ENCODE data around the gene EDAR. TPM values are rescaled to one million over a fixed set of nuclear protein-coding genes. Genes with fewer than 3 reads are reported as not detected.

The EDAR gene
- polyA plus RNA-seq (2012; ENCODE audit: insufficient read length, low read depth), result not detected

DNA sequence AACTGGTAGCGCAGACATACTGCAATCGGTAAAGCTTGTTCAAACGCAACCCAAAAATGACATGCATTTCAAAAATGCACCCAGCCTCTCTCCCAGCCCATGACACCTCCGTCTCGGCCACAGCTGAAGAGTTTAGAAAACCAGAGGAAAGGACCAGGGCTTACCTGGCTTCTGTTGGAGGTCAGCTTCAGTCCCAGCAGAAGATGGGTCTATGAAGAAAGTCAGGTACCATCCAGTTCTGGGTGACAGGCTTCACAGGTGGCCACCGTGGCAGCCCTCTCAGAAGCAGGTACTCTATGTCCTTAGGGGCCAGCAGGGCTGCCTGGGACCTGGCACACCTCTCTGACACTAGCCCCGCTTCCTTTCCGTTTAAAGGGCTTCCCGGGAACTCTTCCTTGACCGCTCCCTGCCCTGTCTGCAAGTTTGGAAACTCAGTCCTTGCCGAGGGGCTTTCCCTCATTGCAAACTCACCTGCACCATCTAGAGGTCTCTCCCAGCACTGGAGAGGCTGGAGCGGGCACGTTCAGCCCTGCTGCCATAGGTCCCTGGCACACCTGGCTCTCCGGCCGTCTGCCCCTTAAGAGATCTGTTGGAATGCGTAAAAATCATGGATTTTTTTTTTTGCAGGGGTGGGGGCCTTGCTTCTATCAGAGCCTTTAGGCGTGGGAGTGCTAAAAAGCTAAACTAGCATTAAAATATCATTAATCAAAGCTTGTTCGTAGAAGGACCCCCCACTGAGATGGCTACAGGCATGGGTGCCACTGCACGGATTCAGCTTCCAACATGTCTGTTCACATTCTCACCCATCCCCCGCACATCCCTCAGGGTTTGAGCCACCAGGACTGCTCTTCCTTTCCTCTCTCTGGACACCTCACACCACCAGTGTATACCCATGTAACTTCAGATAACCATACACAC, at the start of gene EDAR:
Gene EDAR (minus strand): TSS at position 425 of the 918 bp plus-strand sequence. CDS start 58,206 bp downstream, outside the sequence.
- TF ChIP-seq, protein P1, sequence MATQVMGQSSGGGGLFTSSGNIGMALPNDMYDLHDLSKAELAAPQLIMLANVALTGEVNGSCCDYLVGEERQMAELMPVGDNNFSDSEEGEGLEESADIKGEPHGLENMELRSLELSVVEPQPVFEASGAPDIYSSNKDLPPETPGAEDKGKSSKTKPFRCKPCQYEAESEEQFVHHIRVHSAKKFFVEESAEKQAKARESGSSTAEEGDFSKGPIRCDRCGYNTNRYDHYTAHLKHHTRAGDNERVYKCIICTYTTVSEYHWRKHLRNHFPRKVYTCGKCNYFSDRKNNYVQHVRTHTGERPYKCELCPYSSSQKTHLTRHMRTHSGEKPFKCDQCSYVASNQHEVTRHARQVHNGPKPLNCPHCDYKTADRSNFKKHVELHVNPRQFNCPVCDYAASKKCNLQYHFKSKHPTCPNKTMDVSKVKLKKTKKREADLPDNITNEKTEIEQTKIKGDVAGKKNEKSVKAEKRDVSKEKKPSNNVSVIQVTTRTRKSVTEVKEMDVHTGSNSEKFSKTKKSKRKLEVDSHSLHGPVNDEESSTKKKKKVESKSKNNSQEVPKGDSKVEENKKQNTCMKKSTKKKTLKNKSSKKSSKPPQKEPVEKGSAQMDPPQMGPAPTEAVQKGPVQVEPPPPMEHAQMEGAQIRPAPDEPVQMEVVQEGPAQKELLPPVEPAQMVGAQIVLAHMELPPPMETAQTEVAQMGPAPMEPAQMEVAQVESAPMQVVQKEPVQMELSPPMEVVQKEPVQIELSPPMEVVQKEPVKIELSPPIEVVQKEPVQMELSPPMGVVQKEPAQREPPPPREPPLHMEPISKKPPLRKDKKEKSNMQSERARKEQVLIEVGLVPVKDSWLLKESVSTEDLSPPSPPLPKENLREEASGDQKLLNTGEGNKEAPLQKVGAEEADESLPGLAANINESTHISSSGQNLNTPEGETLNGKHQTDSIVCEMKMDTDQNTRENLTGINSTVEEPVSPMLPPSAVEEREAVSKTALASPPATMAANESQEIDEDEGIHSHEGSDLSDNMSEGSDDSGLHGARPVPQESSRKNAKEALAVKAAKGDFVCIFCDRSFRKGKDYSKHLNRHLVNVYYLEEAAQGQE (IDR thresholded peaks at IDR 0.05; ENCODE audit: insufficient read depth in 1 of 2, low read depth in 2 of 2, low read length in 2 of 2), result no peak
- TF ChIP-seq POLR2AphosphoS5 (IDR thresholded peaks at IDR 0.05; ENCODE audit: low read depth, low read length) (no peak), TAF1 (IDR thresholded peaks at IDR 0.05; ENCODE audit: borderline replicate concordance, insufficient read depth, low read length) (no peak), SIN3A (IDR thresholded peaks at IDR 0.05; ENCODE audit: borderline replicate concordance, insufficient read depth, low read length) (no peak), FOXP2 (optimal IDR thresholded peaks at IDR 0.05; ENCODE audit: borderline replicate concordance, extremely low read depth, extremely low read length, insufficient read depth) (no peak)

DNA sequence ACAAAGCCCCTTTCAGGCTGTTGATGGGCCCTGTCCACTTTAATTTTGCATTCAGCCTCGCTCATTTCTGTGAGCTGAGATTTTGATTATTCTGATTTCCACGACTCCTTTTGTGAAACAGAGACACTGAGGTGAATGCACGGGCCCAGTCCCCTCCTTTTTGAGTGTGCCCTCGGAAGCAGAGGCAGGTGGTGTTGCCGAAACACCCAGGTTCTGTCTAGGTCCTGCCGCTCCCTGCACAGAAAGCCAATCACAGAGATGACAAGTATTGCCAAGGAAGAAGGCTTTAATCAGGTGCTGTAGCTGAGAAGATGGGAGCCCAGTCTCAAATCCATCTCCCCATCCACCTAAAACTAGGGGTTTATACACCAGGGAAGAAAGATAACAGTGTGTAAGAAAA, 44.2 kb upstream of the EDAR start:
- no peak for TF ChIP-seq SIN3A (IDR thresholded peaks at IDR 0.05; ENCODE audit: borderline replicate concordance, insufficient read depth, low read length)
- TF ChIP-seq, protein P1 (IDR thresholded peaks at IDR 0.05; ENCODE audit: insufficient read depth in 1 of 2, low read depth in 2 of 2, low read length in 2 of 2), result no peak
- no peak for TF ChIP-seq POLR2AphosphoS5 (IDR thresholded peaks at IDR 0.05; ENCODE audit: low read depth, low read length)
- TF ChIP-seq FOXP2 (optimal IDR thresholded peaks at IDR 0.05; ENCODE audit: borderline replicate concordance, extremely low read depth, extremely low read length, insufficient read depth), result no peak
- TF ChIP-seq TAF1 (IDR thresholded peaks at IDR 0.05; ENCODE audit: borderline replicate concordance, insufficient read depth, low read length), result no peak

DNA sequence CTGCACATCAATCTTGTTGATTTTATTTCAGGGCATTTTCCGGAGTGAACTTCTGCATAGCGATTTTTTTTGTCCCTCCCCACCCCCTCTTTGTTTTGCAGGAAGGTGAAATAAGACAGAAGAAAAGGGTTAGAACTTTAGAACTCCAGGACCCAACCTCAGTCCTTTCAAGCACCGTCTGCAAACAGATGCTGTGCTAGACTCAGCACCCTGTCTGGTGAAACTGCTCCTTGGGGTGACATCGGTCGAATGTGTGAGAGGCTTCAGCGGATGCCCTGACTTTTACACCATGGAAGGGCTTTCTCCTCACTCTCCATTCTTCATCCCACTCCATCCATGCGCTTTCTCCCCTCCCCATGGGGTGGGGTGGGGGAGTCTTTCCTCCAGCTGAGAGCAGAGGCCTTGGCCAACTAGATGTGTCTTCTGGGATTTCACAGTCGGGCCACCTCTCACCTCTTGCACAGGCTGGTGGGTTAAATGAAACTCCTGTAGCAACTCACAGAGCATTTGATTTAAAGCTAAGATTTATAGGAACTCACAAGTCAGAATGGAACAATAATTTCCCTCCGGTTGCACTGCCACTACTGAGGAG, 43.3 kb upstream of the EDAR start:
- TF ChIP-seq SIN3A (IDR thresholded peaks at IDR 0.05; ENCODE audit: borderline replicate concordance, insufficient read depth, low read length) (no peak), POLR2AphosphoS5 (IDR thresholded peaks at IDR 0.05; ENCODE audit: low read depth, low read length) (no peak)

DNA sequence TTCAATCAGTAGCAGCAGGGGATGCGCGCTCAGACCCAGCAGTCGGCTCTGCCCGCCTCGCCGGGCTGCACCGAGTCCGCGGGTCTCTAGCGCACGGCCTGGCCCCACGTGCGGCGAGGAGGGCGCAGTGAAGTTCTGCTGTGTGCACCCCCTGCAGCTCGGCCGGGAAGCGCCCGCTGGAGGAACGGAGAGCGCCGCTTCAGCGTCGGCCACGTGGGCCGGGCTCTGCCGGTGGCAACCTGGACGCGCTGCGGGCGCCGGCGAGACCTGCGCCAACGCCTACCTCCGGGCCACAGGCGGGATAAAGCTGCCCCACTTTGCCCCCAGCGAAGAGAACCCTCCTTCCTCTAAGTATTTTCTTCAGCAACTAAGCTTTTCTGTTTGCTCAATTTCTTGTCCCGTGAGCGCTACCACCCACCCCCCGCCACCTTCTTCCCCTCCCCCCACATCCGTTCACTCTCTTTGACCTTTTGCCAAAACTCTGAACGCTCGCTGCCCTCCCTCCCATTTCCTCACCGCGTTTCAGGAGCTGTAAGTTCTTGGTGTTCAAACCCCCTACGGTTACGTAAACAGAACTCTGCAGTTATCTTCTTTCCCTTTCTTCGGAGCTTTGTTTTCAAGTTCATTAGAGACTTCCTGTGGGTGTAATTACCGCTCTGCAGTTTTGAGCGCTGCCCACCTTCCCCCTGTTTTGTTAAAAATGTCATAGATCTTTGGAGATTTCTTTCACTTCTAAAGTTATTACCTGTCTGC, 42.6 kb upstream of the EDAR start:
- TF ChIP-seq TAF1 (IDR thresholded peaks at IDR 0.05; ENCODE audit: borderline replicate concordance, insufficient read depth, low read length), result no peak
- no peak for TF ChIP-seq SIN3A (IDR thresholded peaks at IDR 0.05; ENCODE audit: borderline replicate concordance, insufficient read depth, low read length)
- no peak for TF ChIP-seq FOXP2 (optimal IDR thresholded peaks at IDR 0.05; ENCODE audit: borderline replicate concordance, extremely low read depth, extremely low read length, insufficient read depth)

DNA sequence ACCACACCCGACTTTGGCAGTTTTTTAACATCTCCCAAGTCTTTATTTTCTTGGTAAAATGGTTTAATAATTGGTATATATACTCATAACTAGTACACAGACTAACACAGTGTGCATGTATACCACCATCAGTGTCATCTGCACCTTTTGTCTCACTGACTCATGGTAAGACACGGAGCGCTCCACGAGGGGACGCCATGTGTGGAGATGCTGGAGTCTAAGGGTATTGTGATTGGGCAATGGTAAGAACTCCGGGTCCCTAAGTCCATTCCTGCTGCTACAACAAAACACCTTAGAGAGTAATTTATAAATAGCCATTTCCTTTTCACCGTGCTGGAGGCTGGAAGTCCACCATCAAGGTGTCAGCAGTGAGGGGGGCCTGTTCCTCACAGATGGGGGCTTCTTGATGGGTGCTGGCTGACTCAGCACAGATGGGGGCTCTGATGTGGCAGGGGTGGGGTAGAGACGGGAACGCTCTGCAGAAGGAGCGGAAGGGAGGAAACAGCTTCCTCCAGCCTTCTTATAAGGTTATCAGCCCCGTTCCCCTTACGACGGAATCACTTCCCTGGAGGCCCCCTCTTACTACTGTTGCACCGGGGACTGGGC, 42.0 kb upstream of the EDAR start:
- TF ChIP-seq SIN3A (IDR thresholded peaks at IDR 0.05; ENCODE audit: borderline replicate concordance, insufficient read depth, low read length) (no peak), TAF1 (IDR thresholded peaks at IDR 0.05; ENCODE audit: borderline replicate concordance, insufficient read depth, low read length) (no peak), POLR2AphosphoS5 (IDR thresholded peaks at IDR 0.05; ENCODE audit: low read depth, low read length) (no peak), FOXP2 (optimal IDR thresholded peaks at IDR 0.05; ENCODE audit: borderline replicate concordance, extremely low read depth, extremely low read length, insufficient read depth) (no peak)
- TF ChIP-seq, protein P1 (IDR thresholded peaks at IDR 0.05; ENCODE audit: insufficient read depth in 1 of 2, low read depth in 2 of 2, low read length in 2 of 2), result no peak
